HepG2 (cell line): ENCODE results near the gene DCTN4. TPM values are rescaled to one million over a fixed set of nuclear protein-coding genes. Genes with fewer than 3 reads are reported as not detected.

Experiments used
- ATAC-seq: fragments of 200-7000 bp; cut with Tn5 transposase; 3 replicates; pipeline ENCODE4 v1.9.1; 2020; ENCODE audit warnings: mild to moderate bottlenecking, moderate library complexity
- BruUV-seq: library from RNA; stranded (reverse); fragments of 400-500 nt; replicated peaks from 2 replicates; lab custom pipeline; 2021; lab: Mats Ljungman, UMichigan
- CTCF ChIA-PET: fragments of 300-600 bp; formaldehyde crosslinking; extraction: SDS; loops from one replicate; lab custom pipeline; 2021; ENCODE audit warnings: low total read pairs, inconsistent platforms, low intra/inter-chr PET ratio; lab: Yijun Ruan, JAX
- POLR2A ChIA-PET: fragments of 350-600 bp; sonication (Branson Sonifier 250); formaldehyde crosslinking; loops from one replicate; lab custom pipeline; 2020; ENCODE audit warnings: antibody characterized with exemption, inconsistent platforms; lab: Yijun Ruan, JAX
- DNase-seq: peaks from one replicate; pipeline ENCODE4 v3.0.0-alpha.2; 2015; ENCODE audit warnings: low spot score
- FAIRE-seq: peaks from 3 replicates; lab custom pipeline; 2011; peaks lifted over from hg19 to GRCh38; lab: Jason Lieb, UNC
- H2AFZ ChIP-seq: one replicate; pipeline ENCODE4 v1.6.1; 2011; ENCODE audit warnings: low read length, inconsistent platforms
- H3K27ac ChIP-seq: fragments of 300-600 bp; 3 replicates; pipeline ENCODE4 v1.8.0; 2011; ENCODE audit warnings: mixed run types, mild to moderate bottlenecking, mixed read lengths, low read length, inconsistent platforms; ENCODE audit not compliant: insufficient read depth; ENCODE audit errors: extremely low read length
- H3K27me3 ChIP-seq, 2 experiments: fragments of 200-600 bp in 1 of 2; 2 replicates in 1 of 2; 3 replicates in 1 of 2; pipeline versions ENCODE4 v1.6.0 to v1.8.0; 2011; ENCODE audit warnings: low read length in 2 of 2, mild to moderate bottlenecking in 2 of 2, moderate library complexity in 2 of 2, inconsistent platforms in 1 of 2; ENCODE audit not compliant: insufficient read depth in 2 of 2, control insufficient read depth in 1 of 2
- H3K36me3 ChIP-seq, 2 experiments: fragments of 200-600 bp in 1 of 2; replicated peaks in 1 of 2; 2 replicates in 1 of 2; 3 replicates in 1 of 2; pipeline versions ENCODE4 v1.5.1 to v1.8.0; 2011; ENCODE audit warnings: low read length in 2 of 2, inconsistent platforms in 1 of 2; ENCODE audit not compliant: insufficient read depth in 2 of 2, control insufficient read depth in 1 of 2
- H3K4me1 ChIP-seq: 2 replicates; pipeline ENCODE4 v1.5.1; 2012; ENCODE audit warnings: low read length, inconsistent platforms; ENCODE audit not compliant: insufficient read depth
- H3K4me2 ChIP-seq: 2 replicates; pipeline ENCODE4 v1.6.0; 2011; ENCODE audit warnings: low read depth, low read length, inconsistent platforms
- H3K4me3 ChIP-seq, 3 experiments: fragments of 200-600 bp in 1 of 3; sonication (generic), shearing (Covaris generic) in 1 of 3; replicated peaks in 1 of 3; 2 replicates each; pipeline ENCODE4 v1.5.1; 2011 to 2016; ENCODE audit warnings: low read length in 3 of 3, inconsistent platforms in 2 of 3, low read depth in 2 of 3, mild to moderate bottlenecking in 2 of 3, control low read depth in 1 of 3, mixed read lengths in 1 of 3; ENCODE audit not compliant: insufficient read depth in 1 of 3
- H3K79me2 ChIP-seq: one replicate; pipeline ENCODE4 v1.6.1; 2011; ENCODE audit warnings: low read length, inconsistent platforms; ENCODE audit not compliant: insufficient read depth
- H3K9ac ChIP-seq: 2 replicates; pipeline ENCODE4 v1.6.0; 2011; ENCODE audit warnings: mild to moderate bottlenecking, low read depth, low read length, inconsistent platforms; ENCODE audit not compliant: insufficient read depth
- H3K9me3 ChIP-seq: 2 replicates; pipeline ENCODE4 v1.5.1; 2012; ENCODE audit warnings: mild to moderate bottlenecking, low read length
- H4K20me1 ChIP-seq: 2 replicates; pipeline ENCODE4 v1.6.0; 2011; ENCODE audit warnings: inconsistent platforms, mild to moderate bottlenecking, low read length, moderate library complexity; ENCODE audit not compliant: insufficient read depth
- ATRX ChIP-seq: sonication (generic); formaldehyde crosslinking; IDR thresholded peaks from 2 replicates; pipeline ENCODE4 v1.4.0; 2020; ENCODE audit warnings: missing genetic modification reagents, borderline replicate concordance
- CCDC6 ChIP-seq: sonication (generic); formaldehyde crosslinking; IDR thresholded peaks from 2 replicates; pipeline ENCODE4 v1.8.1; 2022; ENCODE audit warnings: mild to moderate bottlenecking, missing genetic modification reagents, moderate library complexity
- CENPX ChIP-seq: sonication (generic); formaldehyde crosslinking; IDR thresholded peaks from 2 replicates; pipeline ENCODE4 v1.9.0; 2021; ENCODE audit warnings: mild to moderate bottlenecking, missing genetic modification reagents, moderate library complexity
- ETV6 ChIP-seq: sonication (generic); formaldehyde crosslinking; conservative IDR thresholded peaks from 2 replicates; pipeline ENCODE4 v1.4.0; 2020; ENCODE audit warnings: missing genetic modification reagents
- HMG20B ChIP-seq: conservative IDR thresholded peaks from 2 replicates; pipeline ENCODE4 v1.6.1; 2016; ENCODE audit warnings: missing genetic modification reagents, missing compliant biosample characterization
- HNF4G ChIP-seq, 2 experiments: sonication (generic) in 1 of 2; formaldehyde crosslinking in 1 of 2; IDR thresholded peaks; 2 replicates each; pipeline versions ENCODE4 v1.4.0 to v1.6.1; 2011 to 2020; ENCODE audit warnings: borderline replicate concordance in 2 of 2, low read depth in 2 of 2, mild to moderate bottlenecking in 2 of 2, low read length in 1 of 2, missing genetic modification reagents in 1 of 2, moderate library complexity in 1 of 2
- MED1 ChIP-seq: sonication (generic); formaldehyde crosslinking; IDR thresholded peaks from 2 replicates; pipeline ENCODE4 v1.4.0; 2020; ENCODE audit warnings: missing genetic modification reagents
- MYPOP ChIP-seq: sonication (generic); formaldehyde crosslinking; IDR thresholded peaks from 2 replicates; pipeline ENCODE4 v1.8.1; 2023; ENCODE audit warnings: mild to moderate bottlenecking, moderate library complexity, missing genetic modification reagents
- NCOR1 ChIP-seq: fragments of 200-600 bp; sonication (generic); IDR thresholded peaks from 2 replicates; pipeline ENCODE4 v1.7.0; 2017; ENCODE audit warnings: antibody characterized with exemption, low read length, borderline replicate concordance
- NFKB2 ChIP-seq: sonication (generic); formaldehyde crosslinking; IDR thresholded peaks from 2 replicates; pipeline ENCODE4 v1.4.0; 2020; ENCODE audit warnings: missing genetic modification reagents, borderline replicate concordance
- RARA ChIP-seq: IDR thresholded peaks from 2 replicates; pipeline ENCODE4 v1.6.1; 2016; ENCODE audit warnings: missing genetic modification reagents, missing compliant biosample characterization
- SRY ChIP-seq: sonication (generic); formaldehyde crosslinking; IDR thresholded peaks from 2 replicates; pipeline ENCODE4 v1.8.0; 2022; ENCODE audit warnings: mild to moderate bottlenecking, missing genetic modification reagents
- ZBTB7B ChIP-seq: sonication (generic); formaldehyde crosslinking; IDR thresholded peaks from 2 replicates; pipeline ENCODE4 v1.4.0; 2020; ENCODE audit warnings: missing genetic modification reagents
- ZNF101 ChIP-seq: sonication (generic); formaldehyde crosslinking; IDR thresholded peaks from 2 replicates; pipeline ENCODE4 v1.4.0; 2020; ENCODE audit warnings: mild to moderate bottlenecking, low read depth, missing genetic modification reagents, borderline replicate concordance
- ZNF292 ChIP-seq: sonication (generic); formaldehyde crosslinking; IDR thresholded peaks from 2 replicates; pipeline ENCODE4 v1.8.1; 2022; ENCODE audit warnings: mild to moderate bottlenecking, low read depth, missing genetic modification reagents, borderline replicate concordance
- ZNF329 ChIP-seq: sonication (generic); formaldehyde crosslinking; IDR thresholded peaks from 2 replicates; pipeline ENCODE4 v1.9.0; 2021; ENCODE audit warnings: low read depth, mild to moderate bottlenecking, missing genetic modification reagents
- ZNF460 ChIP-seq: sonication (generic); formaldehyde crosslinking; IDR thresholded peaks from 2 replicates; pipeline ENCODE4 v1.5.1; 2020; ENCODE audit warnings: missing genetic modification reagents, mild to moderate bottlenecking, borderline replicate concordance
- ZNF543 ChIP-seq: sonication (generic); formaldehyde crosslinking; IDR thresholded peaks from 2 replicates; pipeline ENCODE4 v1.4.0; 2020; ENCODE audit warnings: mild to moderate bottlenecking, missing genetic modification reagents
- in situ Hi-C: cut with HindIII; loops from 2 replicates; pipeline ENCODE4 v1.10.0; 2017; ENCODE audit warnings: low pct_unique_long_range_greater_than_20kb; ENCODE audit not compliant: extremely low pct_ligation_motif_present
- intact Hi-C: fragments of 100-400 bp; cut with micrococcal nuclease; formaldehyde crosslinking; loops from one replicate; pipeline ENCODE4 v1.10.0; 2022; ENCODE audit not compliant: unreplicated experiment
- polyA plus RNA-seq, 8 experiments: library from polyadenylated mRNA; depleted of rRNA in 3 of 8; stranded (reverse) in 7 of 8; unstranded in 1 of 8; fragments of >200 nt; fragmentation: Illumina TruSeq in 4 of 8; extraction: Trizol in 4 of 8; gene quantifications; 2 replicates each; pipeline versions ENCODE4 v1.2.1 to v1.2.3, GENCODE V29; 2011 to 2016; ENCODE audit warnings: low read depth in 4 of 8, missing spikeins in 1 of 8, mixed read lengths in 1 of 8; ENCODE audit not compliant: insufficient read depth in 1 of 8
- total RNA-seq, 5 experiments: library from RNA; depleted of rRNA; stranded (reverse); fragments of >200 nt; fragmentation: Illumina TruSeq; extraction: Trizol; gene quantifications; 2 replicates each; pipeline ENCODE4 v1.2.3, GENCODE V29; 2016; ENCODE audit warnings: low read depth in 1 of 5
- TF ChIP-seq, protein P1 (sequence below): sonication (generic); formaldehyde crosslinking; IDR thresholded peaks from 2 replicates; pipeline ENCODE4 v1.4.0; 2020; ENCODE audit warnings: missing genetic modification reagents
- TF ChIP-seq, protein P2 (sequence below): sonication (generic); formaldehyde crosslinking; IDR thresholded peaks from 2 replicates; pipeline ENCODE4 v1.5.0; 2020; ENCODE audit warnings: missing genetic modification reagents

DCTN4 gene
- total and polyA plus RNA-seq, 2 of the 13 experiments (the other 11 are each of a cell fraction or from before 2014, with no cell fraction given) = 24.1 to 26.9 TPM

DNA sequence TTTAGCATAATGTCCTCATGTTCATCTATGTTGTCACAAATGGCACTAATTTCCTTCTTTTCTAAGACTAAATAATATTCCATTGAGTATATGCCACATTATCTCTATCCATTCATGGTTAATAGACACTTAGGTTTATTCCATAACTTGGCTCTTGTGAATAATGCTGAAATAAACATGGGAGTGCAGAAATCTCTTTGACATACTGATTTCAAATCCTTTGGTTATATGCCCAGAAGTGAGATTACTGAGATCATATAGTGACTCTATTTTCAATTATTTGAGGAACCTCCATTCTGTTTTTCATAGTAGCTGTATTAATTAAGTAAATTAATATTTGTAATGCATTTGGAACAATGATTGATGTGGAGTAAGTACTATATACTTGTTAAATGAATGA, 32.7 kb upstream of the DCTN4 start:
- Histone ChIP-seq H3K9ac (no peak overlapping the region), H3K79me2 (peaks cover 59% of the 10 kb centered on the region), H3K27ac (no peak overlapping the region), H4K20me1 (peaks cover 13% of the 10 kb centered on the region), H3K4me3 (no peak overlapping the region), H3K9me3 (no peaks in the 10 kb centered on the region), H3K27me3 (no peaks in the 10 kb centered on the region), H3K4me1 (peaks cover 47% of the 10 kb centered on the region), H3K4me2 (no peak overlapping the region), H2AFZ (no peak overlapping the region), H3K36me3 (peaks cover 10 to 25% of the 10 kb centered on the region in 2 experiments)
- BruUV-seq = no TSS peak
- no peak for DNase-seq
- no peak for ATAC-seq
- intact Hi-C loops = no loop called here
- ChIA-PET POLR2A (no interaction called here), CTCF (no interaction called here)
- FAIRE-seq = no peak
- no peak for TF ChIP-seq SRY (CRISPR knock-in tag)
- no peak for TF ChIP-seq NFKB2 (CRISPR knock-in tag)
- no peak for TF ChIP-seq ZNF460 (CRISPR knock-in tag)
- no peak for TF ChIP-seq NCOR1
- TF ChIP-seq RARA = no peak
- no peak for TF ChIP-seq ZNF543 (CRISPR knock-in tag)
- no peak for TF ChIP-seq HNF4G (IDR thresholded peaks at IDR 0.05; ENCODE audit: borderline replicate concordance, low read depth, low read length)
- no peak for TF ChIP-seq HNF4G (CRISPR knock-in tag; IDR thresholded peaks at IDR 0.05; ENCODE audit: borderline replicate concordance, low read depth)
- TF ChIP-seq, protein P1, sequence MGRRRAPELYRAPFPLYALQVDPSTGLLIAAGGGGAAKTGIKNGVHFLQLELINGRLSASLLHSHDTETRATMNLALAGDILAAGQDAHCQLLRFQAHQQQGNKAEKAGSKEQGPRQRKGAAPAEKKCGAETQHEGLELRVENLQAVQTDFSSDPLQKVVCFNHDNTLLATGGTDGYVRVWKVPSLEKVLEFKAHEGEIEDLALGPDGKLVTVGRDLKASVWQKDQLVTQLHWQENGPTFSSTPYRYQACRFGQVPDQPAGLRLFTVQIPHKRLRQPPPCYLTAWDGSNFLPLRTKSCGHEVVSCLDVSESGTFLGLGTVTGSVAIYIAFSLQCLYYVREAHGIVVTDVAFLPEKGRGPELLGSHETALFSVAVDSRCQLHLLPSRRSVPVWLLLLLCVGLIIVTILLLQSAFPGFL (CRISPR knock-in tag) = no peak
- TF ChIP-seq ZNF101 = no peak
- TF ChIP-seq ZBTB7B = no peak
- no peak for TF ChIP-seq ATRX (CRISPR knock-in tag)
- TF ChIP-seq, protein P2, sequence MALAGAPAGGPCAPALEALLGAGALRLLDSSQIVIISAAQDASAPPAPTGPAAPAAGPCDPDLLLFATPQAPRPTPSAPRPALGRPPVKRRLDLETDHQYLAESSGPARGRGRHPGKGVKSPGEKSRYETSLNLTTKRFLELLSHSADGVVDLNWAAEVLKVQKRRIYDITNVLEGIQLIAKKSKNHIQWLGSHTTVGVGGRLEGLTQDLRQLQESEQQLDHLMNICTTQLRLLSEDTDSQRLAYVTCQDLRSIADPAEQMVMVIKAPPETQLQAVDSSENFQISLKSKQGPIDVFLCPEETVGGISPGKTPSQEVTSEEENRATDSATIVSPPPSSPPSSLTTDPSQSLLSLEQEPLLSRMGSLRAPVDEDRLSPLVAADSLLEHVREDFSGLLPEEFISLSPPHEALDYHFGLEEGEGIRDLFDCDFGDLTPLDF (CRISPR knock-in tag) = no peak
- TF ChIP-seq ZNF329 (CRISPR knock-in tag) = no peak
- no peak for TF ChIP-seq HMG20B (CRISPR knock-in tag)
- no peak for TF ChIP-seq CCDC6 (CRISPR knock-in tag)
- no peak for TF ChIP-seq MYPOP (CRISPR knock-in tag)
- TF ChIP-seq MED1 = no peak
- TF ChIP-seq ETV6 (CRISPR knock-in tag) = no peak
- TF ChIP-seq ZNF292 = no peak
- TF ChIP-seq CENPX = no peak
- in situ Hi-C loops = no loop called here
